BE2C (cell line): ENCODE data around the gene RANBP17.
"Not testable (repeated sequence)": the region's sequence is repeated elsewhere in the genome, so short reads cannot be mapped to it uniquely, and the experiment has no call there.

Experiments used
- DNase-seq: peaks from one replicate; pipeline ENCODE4 v3.0.0-alpha.2; 2020
- H3K27me3 ChIP-seq: fragments of 250-450 bp; sonication (Bioruptor Pico); 2 replicates; pipeline ENCODE4 v1.5.1; 2020; ENCODE audit warnings: mild to moderate bottlenecking
- H3K36me3 ChIP-seq: fragments of 250-450 bp; sonication (Bioruptor Pico); 2 replicates; pipeline ENCODE4 v1.5.1; 2020; ENCODE audit warnings: mild to moderate bottlenecking
- H3K4me1 ChIP-seq: fragments of 250-450 bp; sonication (Bioruptor Pico); 2 replicates; pipeline ENCODE4 v1.5.1; 2020
- H3K4me3 ChIP-seq: 2 replicates; pipeline ENCODE4 v1.5.1; 2011; ENCODE audit warnings: low read depth, low read length
- H3K9me3 ChIP-seq: fragments of 250-450 bp; sonication (Bioruptor Pico); 2 replicates; pipeline ENCODE4 v1.5.1; 2020
- CTCF ChIP-seq: IDR thresholded peaks from 2 replicates; pipeline ENCODE4 v1.5.1; 2012; ENCODE audit warnings: mild to moderate bottlenecking, low read depth, low read length

The RANBP17 gene

GRCh38 chr5:170860818-170861666, 776 bp upstream of the RANBP17 start:
- Histone ChIP-seq H3K9me3 (peaks cover 5% of the 10 kb centered on the region), H3K27me3 (no peaks in the 10 kb centered on the region), H3K36me3 (no peaks in the 10 kb centered on the region), H3K4me3 (no peak overlapping the region), H3K4me1 (no peaks in the 10 kb centered on the region)
- TF ChIP-seq CTCF: no peak
- DNase-seq: no peak

GRCh38 chr5:170861667-170861916, 226 bp upstream of the RANBP17 start:
- no peak for TF ChIP-seq CTCF
- H3K27me3 ChIP-seq: no peaks in the 10 kb centered on the region
- no peak for DNase-seq
- H3K9me3 ChIP-seq: peaks cover 5% of the 10 kb centered on the region
- H3K4me1 ChIP-seq: no peaks in the 10 kb centered on the region
- H3K36me3 ChIP-seq: no peaks in the 10 kb centered on the region
- H3K4me3 ChIP-seq: no peak overlapping the region

- no peak for TF ChIP-seq CTCF
- DNase-seq: no peak
- no peaks in the 10 kb centered on the region for H3K4me1 ChIP-seq
- no peak overlapping the region for H3K4me3 ChIP-seq
- no peaks in the 10 kb centered on the region for H3K27me3 ChIP-seq
- H3K36me3 ChIP-seq: no peaks in the 10 kb centered on the region
- peaks cover 5% of the 10 kb centered on the region for H3K9me3 ChIP-seq
Measured at GRCh38 chr5:170863646-170864045, 1.8 kb downstream of the RANBP17 start.

- no peak for DNase-seq
- H3K36me3 ChIP-seq: no peaks in the 10 kb centered on the region
- H3K9me3 ChIP-seq: peaks cover 5% of the 10 kb centered on the region
- TF ChIP-seq CTCF: no peak
- H3K4me1 ChIP-seq: no peaks in the 10 kb centered on the region
- H3K27me3 ChIP-seq: no peaks in the 10 kb centered on the region
- no peak overlapping the region for H3K4me3 ChIP-seq
Measured at GRCh38 chr5:170865622-170866021, 3.8 kb downstream of the RANBP17 start.

GRCh38 chr5:170867825-170868224, 6.0 kb downstream of the RANBP17 start:
- H3K27me3 ChIP-seq: no peaks in the 10 kb centered on the region
- no peaks in the 10 kb centered on the region for H3K36me3 ChIP-seq
- H3K9me3 ChIP-seq: no peaks in the 10 kb centered on the region
- no peak overlapping the region for H3K4me3 ChIP-seq
- DNase-seq: no peak
- no peak for TF ChIP-seq CTCF
- H3K4me1 ChIP-seq: no peaks in the 10 kb centered on the region

- not testable (repeated sequence) for DNase-seq, H3K27me3 ChIP-seq, H3K4me3 ChIP-seq, H3K36me3 ChIP-seq, H3K9me3 ChIP-seq, H3K4me1 ChIP-seq
Measured at GRCh38 chr5:170870390-170870789, 8.6 kb downstream of the RANBP17 start.
